ENCODE measurements around the gene PCDHGA3.
A peak's percentile ranks its signal among the peaks of the same experiment; 100 is the strongest.
"Not testable (repeated sequence)": the region's sequence is repeated elsewhere in the genome, so short reads cannot be mapped to it uniquely, and the experiment has no call there.

PCDHGA3 gene

DNA sequence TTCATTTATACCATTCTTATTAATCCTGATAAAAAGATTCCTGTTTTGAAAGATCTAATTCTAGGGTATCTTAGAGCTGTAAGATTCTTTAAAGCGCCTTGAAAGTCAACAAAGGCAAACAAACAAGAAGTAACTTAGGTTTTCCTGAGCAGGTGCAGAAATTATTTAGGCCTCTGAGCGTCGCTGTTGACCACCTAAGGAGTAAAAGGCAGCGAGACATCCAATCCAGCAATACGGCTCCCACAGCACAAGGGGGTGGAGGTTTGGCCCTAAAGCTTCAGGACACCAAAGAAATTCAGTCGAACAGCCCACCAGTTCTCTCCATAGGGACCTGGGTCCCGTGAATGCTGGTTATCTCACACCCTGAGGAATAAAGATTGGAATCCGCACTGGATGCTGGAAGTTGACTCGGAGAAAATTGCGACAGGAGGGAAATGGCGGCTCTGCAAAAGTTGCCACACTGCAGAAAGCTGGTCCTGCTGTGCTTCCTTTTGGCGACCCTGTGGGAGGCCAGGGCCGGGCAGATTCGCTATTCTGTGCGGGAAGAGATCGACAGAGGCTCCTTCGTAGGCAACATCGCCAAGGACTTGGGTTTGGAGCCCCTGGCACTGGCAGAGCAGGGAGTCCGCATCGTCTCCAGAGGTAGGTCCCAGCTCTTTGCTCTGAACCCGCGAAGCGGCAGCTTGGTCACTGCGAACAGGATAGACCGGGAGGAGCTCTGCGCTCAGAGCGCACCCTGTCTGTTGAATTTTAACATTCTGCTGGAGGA lies 4.9 kb upstream of the PCDHGA3 start, which contains the start of gene PCDHGA2:
Gene PCDHGA2, plus strand, starts transcription at position 223 of the 769 bp plus-strand sequence.
- TF ChIP-seq, protein P1, sequence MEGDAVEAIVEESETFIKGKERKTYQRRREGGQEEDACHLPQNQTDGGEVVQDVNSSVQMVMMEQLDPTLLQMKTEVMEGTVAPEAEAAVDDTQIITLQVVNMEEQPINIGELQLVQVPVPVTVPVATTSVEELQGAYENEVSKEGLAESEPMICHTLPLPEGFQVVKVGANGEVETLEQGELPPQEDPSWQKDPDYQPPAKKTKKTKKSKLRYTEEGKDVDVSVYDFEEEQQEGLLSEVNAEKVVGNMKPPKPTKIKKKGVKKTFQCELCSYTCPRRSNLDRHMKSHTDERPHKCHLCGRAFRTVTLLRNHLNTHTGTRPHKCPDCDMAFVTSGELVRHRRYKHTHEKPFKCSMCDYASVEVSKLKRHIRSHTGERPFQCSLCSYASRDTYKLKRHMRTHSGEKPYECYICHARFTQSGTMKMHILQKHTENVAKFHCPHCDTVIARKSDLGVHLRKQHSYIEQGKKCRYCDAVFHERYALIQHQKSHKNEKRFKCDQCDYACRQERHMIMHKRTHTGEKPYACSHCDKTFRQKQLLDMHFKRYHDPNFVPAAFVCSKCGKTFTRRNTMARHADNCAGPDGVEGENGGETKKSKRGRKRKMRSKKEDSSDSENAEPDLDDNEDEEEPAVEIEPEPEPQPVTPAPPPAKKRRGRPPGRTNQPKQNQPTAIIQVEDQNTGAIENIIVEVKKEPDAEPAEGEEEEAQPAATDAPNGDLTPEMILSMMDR (IDR thresholded peaks at IDR 0.05; ENCODE audit: borderline replicate concordance, control extremely low read depth, extremely low read depth, insufficient read depth, missing control alignments): peak; percentile 27
- in situ Hi-C loops (cut with MboI; ENCODE audit: low sequenced_read_pairs, unreplicated experiment): no loop called here
- peak; percentile 43 for DNase-seq (ENCODE audit: low spot score)

DNA sequence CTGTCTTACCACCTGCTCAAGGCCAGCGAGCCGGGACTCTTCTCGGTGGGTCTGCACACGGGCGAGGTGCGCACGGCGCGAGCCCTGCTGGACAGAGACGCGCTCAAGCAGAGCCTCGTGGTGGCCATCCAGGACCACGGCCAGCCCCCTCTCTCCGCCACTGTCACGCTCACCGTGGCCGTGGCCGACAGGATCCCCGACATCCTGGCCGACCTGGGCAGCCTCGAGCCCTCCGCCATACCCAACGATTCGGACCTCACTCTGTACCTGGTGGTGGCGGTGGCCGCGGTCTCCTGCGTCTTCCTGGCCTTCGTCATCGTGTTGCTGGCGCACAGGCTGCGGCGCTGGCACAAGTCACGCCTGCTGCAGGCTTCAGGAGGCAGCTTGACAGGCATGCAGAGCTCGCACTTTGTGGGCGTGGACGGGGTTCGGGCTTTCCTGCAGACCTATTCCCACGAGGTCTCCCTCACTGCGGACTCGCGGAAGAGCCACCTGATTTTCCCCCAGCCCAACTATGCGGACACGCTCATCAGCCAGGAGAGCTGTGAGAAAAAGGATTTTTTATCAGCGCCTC lies 2.8 kb upstream of the PCDHGA3 start:
- in situ Hi-C loops (cut with MboI; ENCODE audit: low sequenced_read_pairs, unreplicated experiment); DNase-seq (ENCODE audit: low spot score): not testable (repeated sequence)

GRCh38 chr5:141342773-141343172 lies 856 bp upstream of the PCDHGA3 start:
- no peak for DNase-seq (ENCODE audit: low spot score)
- in situ Hi-C loops (cut with MboI; ENCODE audit: low sequenced_read_pairs, unreplicated experiment): no loop called here
- TF ChIP-seq, protein P1 (IDR thresholded peaks at IDR 0.05; ENCODE audit: borderline replicate concordance, control extremely low read depth, extremely low read depth, insufficient read depth, missing control alignments): no peak

- TF ChIP-seq, protein P1 (IDR thresholded peaks at IDR 0.05; ENCODE audit: borderline replicate concordance, control extremely low read depth, extremely low read depth, insufficient read depth, missing control alignments): no peak
- no peak for DNase-seq (ENCODE audit: low spot score)
- in situ Hi-C loops (cut with MboI; ENCODE audit: low sequenced_read_pairs, unreplicated experiment): no loop called here
These were observed 379 bp downstream of the PCDHGA3 start for GRCh38 chr5:141343953-141344463.

DNA sequence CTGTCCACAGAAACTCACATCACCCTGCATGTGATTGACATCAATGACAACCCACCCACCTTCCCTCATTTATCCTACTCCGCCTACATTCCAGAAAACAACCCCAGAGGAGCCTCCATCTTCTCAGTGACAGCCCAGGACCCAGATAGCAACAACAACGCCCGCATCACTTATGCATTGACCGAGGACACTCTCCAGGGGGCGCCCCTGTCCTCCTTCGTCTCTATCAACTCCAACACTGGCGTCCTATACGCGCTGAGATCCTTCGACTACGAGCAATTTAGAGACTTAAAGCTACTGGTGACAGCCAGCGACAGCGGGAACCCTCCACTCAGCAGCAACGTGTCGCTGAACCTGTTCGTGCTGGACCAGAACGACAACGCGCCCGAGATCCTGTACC lies 1.7 kb downstream of the PCDHGA3 start:
- TF ChIP-seq, protein P1 (IDR thresholded peaks at IDR 0.05; ENCODE audit: borderline replicate concordance, control extremely low read depth, extremely low read depth, insufficient read depth, missing control alignments): no peak
- in situ Hi-C loops (cut with MboI; ENCODE audit: low sequenced_read_pairs, unreplicated experiment): no loop called here
- DNase-seq (ENCODE audit: low spot score): no peak

DNA sequence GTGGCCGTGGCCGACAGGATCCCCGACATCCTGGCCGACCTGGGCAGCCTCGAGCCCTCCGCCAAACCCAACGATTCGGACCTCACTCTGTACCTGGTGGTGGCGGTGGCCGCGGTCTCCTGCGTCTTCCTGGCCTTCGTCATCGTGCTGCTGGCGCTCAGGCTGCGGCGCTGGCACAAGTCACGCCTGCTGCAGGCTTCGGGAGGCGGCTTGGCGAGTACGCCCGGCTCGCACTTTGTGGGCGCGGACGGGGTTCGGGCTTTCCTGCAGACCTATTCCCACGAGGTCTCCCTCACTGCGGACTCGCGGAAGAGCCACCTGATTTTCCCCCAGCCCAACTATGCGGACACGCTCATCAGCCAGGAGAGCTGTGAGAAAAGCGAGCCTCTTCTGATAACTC lies 2.4 kb downstream of the PCDHGA3 start:
- DNase-seq (ENCODE audit: low spot score); in situ Hi-C loops (cut with MboI; ENCODE audit: low sequenced_read_pairs, unreplicated experiment): not testable (repeated sequence)

DNA sequence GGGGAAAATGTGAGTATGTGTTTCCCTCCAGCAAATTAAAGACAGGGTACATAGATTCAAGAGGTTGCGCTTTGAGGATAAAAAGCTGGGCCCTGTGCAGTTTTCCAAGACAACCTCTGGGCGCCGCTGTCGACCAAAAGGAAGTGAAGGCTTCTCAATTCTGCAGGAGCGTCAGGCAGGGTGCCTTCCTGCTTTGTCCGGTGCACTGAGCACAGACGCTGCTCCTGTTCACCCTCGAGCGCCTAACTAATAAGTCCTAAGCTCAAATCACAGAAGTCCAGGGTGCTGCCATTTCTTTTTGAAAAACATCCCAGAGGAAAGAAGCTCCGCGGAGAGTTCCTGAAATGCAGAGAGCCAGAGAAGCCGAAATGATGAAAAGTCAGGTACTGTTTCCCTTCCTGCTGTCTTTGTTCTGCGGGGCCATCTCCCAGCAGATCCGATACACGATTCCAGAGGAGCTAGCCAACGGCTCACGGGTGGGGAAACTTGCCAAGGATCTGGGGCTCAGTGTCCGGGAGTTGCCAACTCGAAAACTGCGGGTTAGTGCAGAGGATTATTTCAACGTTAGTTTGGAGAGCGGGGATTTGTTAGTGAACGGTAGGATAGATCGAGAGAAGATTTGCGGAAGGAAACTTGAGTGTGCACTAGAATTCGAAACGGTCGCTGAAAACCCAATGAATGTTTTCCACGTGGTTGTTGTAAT lies 6.4 kb downstream of the PCDHGA3 start, which contains the start of gene PCDHGB1:
Gene PCDHGB1, plus strand, starts transcription at position 183 of the 703 bp plus-strand sequence. Its CDS starts 162 bp downstream, at position 345.
- in situ Hi-C loops (cut with MboI; ENCODE audit: low sequenced_read_pairs, unreplicated experiment): no loop called here
- DNase-seq (ENCODE audit: low spot score): peak; percentile 76
- TF ChIP-seq, protein P1 (IDR thresholded peaks at IDR 0.05; ENCODE audit: borderline replicate concordance, control extremely low read depth, extremely low read depth, insufficient read depth, missing control alignments): peak; percentile 43
